ENCODE results near the gene NPDC1.

Gene NPDC1

GRCh38 chr9:137023157-137023556, 22.8 kb downstream of the NPDC1 start:
- DNase-seq = no peak

- no peak for DNase-seq
These were observed 23.3 kb downstream of the NPDC1 start for GRCh38 chr9:137022662-137023008.

- no peak for DNase-seq
These were observed 23.9 kb downstream of the NPDC1 start for GRCh38 chr9:137021979-137022661.

- no peak for DNase-seq
These were observed 24.4 kb downstream of the NPDC1 start for GRCh38 chr9:137021568-137021978.

GRCh38 chr9:137020771-137021567, 25.0 kb downstream of the NPDC1 start:
- DNase-seq = no peak

GRCh38 chr9:137019891-137020683, 25.9 kb downstream of the NPDC1 start:
- no peak for DNase-seq

GRCh38 chr9:137018761-137019559, 27.0 kb downstream of the NPDC1 start:
- DNase-seq = no peak

GRCh38 chr9:137017791-137018497, 28.0 kb downstream of the NPDC1 start:
- no peak for DNase-seq

GRCh38 chr9:137017071-137017470, 28.9 kb downstream of the NPDC1 start:
- DNase-seq = no peak

GRCh38 chr9:137016436-137016835, 29.5 kb downstream of the NPDC1 start:
- DNase-seq = no peak

GRCh38 chr9:137015976-137016375, 30.0 kb downstream of the NPDC1 start:
- DNase-seq = no peak

GRCh38 chr9:137015540-137015930, 30.4 kb downstream of the NPDC1 start:
- DNase-seq = no peak

GRCh38 chr9:137014776-137015539, 31.0 kb downstream of the NPDC1 start:
- no peak for DNase-seq

- no peak for DNase-seq
These were observed 31.8 kb downstream of the NPDC1 start for GRCh38 chr9:137014166-137014565.

GRCh38 chr9:137013571-137013940, 32.4 kb downstream of the NPDC1 start:
- DNase-seq = no peak

- no peak for DNase-seq
These were observed 33.0 kb downstream of the NPDC1 start for GRCh38 chr9:137012694-137013570.

GRCh38 chr9:137011907-137012675, 33.9 kb downstream of the NPDC1 start:
- no peak for DNase-seq

GRCh38 chr9:137011156-137011555, 34.8 kb downstream of the NPDC1 start:
- DNase-seq = no peak

- DNase-seq = no peak
These were observed 35.8 kb downstream of the NPDC1 start for GRCh38 chr9:137009938-137010732.
